Testis (tissue), 2 donors: ENCODE measurements around the gene ALDH2.
"Not testable (repeated sequence)": the region's sequence is repeated elsewhere in the genome, so short reads cannot be mapped to it uniquely, and the experiment has no call there.

Experiments used
- CTCF ChIP-seq, 3 experiments: fragments of 450-650 bp in 2 of 3; fragments of 200-600 bp in 1 of 3; sonication (generic) in 1 of 3; IDR thresholded peaks; one replicate each; pipeline ENCODE4 v1.5.1; 2016 to 2019; ENCODE audit warnings: antibody characterized with exemption in 3 of 3, mild to moderate bottlenecking in 2 of 3, moderate library complexity in 1 of 3
- POLR2A ChIP-seq: fragments of 450-650 bp; IDR thresholded peaks from one replicate; pipeline ENCODE4 v1.6.1; 2017; ENCODE audit warnings: antibody characterized with exemption, mild to moderate bottlenecking, moderate library complexity

GRCh38 chr12:111723646-111724360 is 42.9 kb upstream of the ALDH2 start:
- not testable (repeated sequence) for TF ChIP-seq CTCF (IDR thresholded peaks at IDR 0.05); POLR2A
